H54 (cell line): Measurements from ENCODE around the gene PARP11.
"Not testable (repeated sequence)": the region's sequence is repeated elsewhere in the genome, so short reads cannot be mapped to it uniquely, and the experiment has no call there.

ENCODE experiments used
- DNase-seq: peaks from one replicate; pipeline ENCODE4 v3.0.0; 2011; ENCODE audit warnings: low spot score, mixed read lengths; ENCODE audit not compliant: insufficient read length
- FAIRE-seq: peaks from 3 replicates; lab custom pipeline; 2011; peaks lifted over from hg19 to GRCh38; lab: Jason Lieb, UNC
- POLR2A ChIP-seq: IDR thresholded peaks from 2 replicates; pipeline ENCODE4 v1.6.1; 2011; ENCODE audit warnings: low read depth, mild to moderate bottlenecking, low read length

PARP11 gene

DNA sequence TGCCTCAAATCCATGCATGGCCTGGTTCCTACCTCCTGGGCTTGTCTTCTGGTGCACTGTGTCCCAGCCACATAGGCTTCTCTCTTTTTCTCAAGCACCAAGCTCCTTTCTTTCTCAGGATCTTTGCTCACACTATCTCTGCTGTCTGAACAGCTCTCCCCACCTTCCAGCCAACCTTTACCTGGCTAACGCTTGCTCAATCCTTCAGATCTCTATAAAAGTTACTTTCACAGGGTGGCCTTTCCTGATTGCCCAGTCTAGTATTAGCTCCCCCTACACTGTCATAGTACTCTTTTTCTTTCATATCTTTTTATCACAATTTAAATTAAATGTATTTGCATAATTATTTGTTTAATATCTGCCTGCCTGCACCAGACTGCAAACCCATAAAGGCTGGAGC is 3.8 kb downstream of the PARP11 start:
- FAIRE-seq (no peak), DNase-seq (no peak)
- TF ChIP-seq POLR2A: no peak

DNA sequence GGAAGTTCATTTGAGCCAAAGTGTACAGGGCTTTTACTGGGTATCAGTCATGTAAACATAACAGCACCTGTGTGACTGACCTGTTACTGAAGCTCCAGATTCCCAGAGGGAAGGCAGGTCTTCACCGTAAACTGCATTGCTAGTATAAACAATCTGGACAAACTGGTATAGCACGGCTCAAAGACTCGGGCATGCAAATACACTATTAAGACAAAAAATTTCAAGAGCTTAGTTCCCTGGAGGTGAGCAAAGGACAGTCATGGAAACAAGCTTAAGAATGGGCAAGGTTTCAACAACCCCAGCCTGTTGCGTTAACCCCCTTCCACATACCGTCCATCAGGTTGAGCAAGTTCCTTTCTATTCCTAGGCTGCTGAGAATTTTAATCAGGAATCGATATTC is 9.4 kb downstream of the PARP11 start:
- no peak for TF ChIP-seq POLR2A
- no peak for FAIRE-seq
- DNase-seq: no peak

DNA sequence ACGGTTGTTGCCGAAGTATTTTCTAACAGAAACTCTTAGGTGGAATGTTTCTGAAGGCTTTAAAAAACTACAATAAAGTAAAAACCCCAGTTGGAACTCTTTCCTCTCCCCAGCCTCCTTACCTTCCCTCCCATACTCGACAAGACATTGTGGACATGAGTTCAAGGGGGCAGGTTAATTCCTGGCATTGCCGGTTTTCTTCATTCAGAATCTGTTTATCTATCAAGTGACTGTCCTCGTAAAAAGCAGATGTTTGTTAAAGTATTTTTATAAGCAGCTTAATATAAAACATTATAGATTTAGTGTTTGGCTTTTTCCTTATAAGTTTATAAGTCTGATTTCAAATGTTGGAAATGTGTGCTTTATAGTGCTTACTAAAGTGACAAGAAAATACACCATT is 30.7 kb downstream of the PARP11 start:
- no peak for DNase-seq
- TF ChIP-seq POLR2A: no peak
- no peak for FAIRE-seq

DNA sequence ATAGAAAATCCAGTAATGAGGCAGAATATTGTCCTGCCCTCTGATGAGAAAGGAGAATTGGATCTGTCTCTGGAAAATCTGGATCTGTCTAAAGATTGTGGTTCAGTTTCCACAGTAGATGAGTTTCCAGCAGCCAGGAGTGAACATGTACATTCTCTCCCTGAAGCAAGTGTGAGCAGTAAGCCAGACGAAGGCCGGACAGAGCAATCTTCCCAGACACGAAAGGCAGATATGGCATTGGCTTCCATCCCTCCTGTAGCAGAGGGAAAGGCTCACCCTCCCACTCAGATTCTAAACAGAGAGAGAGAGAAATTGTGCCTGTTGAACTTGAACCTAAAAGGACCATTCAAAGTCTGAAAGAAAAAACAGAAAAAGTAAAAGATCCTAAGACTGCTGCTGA is 31.4 kb downstream of the PARP11 start:
- no peak for FAIRE-seq

DNA sequence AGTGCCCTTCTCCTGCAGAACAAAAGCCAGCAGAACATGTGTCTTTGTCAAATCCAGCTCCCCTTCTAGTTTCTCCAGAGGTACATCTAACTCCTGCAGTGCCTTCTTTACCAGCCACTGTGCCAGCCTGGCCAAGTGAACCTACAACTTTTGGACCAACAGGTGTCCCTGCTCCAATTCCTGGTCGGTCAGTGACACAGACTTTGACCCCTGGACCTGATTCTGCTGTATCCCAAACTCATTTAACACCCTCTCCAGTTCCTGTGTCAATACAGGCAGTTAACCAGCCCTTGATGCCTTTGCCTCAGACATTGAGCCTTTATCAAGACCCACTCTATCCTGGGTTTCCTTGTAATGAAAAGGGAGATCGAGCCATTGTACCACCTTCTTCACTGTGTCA is 32.4 kb downstream of the PARP11 start:
- not testable (repeated sequence) for DNase-seq, FAIRE-seq

More for the DNA sequence above, 31.4 kb downstream of the PARP11 start:
- DNase-seq: no peak
- no peak for TF ChIP-seq POLR2A

DNA sequence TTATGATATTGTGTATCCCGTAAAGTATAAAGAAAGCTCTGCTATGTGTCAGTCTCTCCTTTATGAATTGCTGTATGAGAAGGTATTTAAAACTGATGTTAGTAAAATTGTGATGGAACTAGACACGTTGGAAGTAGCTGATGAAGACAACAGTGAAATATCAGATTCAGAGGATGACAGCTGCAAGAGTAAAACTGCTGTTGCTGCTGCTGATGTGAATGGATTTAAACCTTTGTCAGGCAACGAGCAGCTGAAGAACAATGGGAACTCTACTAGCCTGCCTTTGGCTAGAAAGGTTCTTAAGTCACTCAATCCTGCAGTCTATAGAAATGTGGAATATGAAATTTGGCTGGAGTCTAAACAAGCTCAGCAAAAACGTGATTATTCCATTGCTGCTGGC is 33.5 kb downstream of the PARP11 start:
- not testable (repeated sequence) for FAIRE-seq, DNase-seq

DNA sequence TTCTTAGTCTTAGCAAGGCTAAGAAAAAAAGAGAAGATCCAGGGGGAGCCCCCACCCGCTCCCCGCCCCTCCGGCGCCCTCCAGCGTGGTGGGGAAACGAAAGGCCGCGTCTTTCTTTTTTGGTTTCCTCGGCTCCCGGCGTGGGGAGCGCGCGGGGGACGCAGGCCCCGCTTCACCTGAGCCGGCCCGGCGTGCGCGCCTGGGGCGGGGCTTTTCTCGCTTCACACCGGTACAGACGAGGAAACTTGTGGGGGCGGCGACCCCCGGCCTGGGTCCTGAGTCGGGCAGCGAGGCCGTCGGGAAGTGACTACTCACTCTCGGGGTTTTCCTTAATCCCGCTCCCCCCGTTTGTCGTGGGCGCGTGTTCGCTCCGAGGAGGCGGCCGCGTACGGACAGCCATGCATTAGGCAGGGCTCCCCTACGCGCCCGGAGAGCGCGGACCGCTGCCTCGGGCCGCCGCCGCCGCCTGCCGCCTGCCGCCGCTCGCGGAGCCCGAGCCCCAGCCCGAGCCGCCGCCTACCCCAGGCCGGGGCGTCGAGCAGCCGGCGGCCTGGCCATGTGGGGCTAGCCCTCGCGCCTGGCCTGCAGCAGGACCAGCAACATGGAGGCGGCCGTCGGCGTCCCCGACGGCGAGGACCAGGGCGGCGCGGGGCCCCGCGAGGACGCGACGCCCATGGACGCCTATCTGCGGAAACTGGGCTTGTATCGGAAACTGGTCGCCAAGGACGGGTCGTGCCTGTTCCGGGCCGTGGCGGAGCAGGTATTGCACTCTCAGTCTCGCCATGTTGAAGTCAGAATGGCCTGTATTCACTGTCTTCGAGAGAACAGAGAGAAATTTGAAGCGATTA is 34.3 kb downstream of the PARP11 start:
- DNase-seq, FAIRE-seq: not testable (repeated sequence)

DNA sequence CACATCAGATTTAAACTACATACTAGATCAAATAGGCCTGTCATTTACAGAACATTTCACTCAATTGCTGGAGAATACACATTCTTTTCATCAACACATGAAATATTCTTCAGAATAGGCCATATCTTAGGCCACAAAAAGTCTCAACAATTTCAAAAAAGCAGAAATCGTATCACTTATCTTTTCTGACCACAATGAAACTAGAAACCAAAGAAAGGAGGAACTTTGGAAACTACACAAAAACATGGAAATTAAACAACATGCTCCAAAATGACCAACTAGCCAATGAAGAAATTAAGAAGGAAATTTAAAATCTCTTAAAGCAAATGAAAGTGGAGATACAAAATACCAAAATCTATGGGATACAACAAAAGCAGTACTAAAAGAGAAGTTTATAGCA is 35.1 kb downstream of the PARP11 start:
- FAIRE-seq (no peak), DNase-seq (no peak)
- TF ChIP-seq POLR2A: no peak

DNA sequence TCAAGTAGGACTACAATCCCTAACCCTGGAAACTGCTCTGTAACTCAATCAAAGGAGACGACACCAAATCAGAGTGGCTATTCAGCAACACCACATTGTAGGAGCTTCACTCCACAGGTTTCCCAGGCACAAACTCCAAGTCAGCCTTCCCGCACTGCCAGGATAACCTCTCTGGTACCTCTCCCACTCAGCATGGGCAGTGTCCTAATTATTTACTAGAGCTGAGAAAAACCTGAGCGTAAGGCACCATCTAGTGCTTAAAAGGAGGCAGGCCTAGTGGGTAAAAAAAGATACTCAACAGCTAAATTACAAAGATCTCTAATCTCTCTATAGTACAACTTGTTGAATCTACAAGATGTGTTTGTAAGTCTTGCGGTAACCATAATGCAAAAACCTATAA is 36.1 kb downstream of the PARP11 start:
- FAIRE-seq: no peak
- no peak for DNase-seq
- no peak for TF ChIP-seq POLR2A

DNA sequence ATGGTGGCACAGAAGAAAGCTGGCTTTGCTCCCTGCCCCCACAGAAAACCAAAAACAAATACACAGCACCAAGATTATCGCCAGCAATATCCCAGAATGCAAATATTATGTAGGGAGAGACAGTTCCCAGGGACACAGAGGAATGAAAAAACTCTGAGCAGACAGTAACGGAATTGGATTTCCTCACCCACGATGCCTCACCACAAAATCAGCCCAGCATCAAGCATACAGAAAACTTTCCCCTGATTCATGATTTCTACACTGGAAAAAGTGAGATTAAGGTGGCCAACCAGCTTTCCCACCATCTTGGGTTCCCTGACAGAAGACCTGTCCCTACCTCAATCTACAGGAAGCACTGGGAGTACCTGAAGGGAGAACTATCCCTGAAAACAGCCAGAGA is 36.6 kb downstream of the PARP11 start:
- DNase-seq (no peak), FAIRE-seq (no peak)
- no peak for TF ChIP-seq POLR2A

DNA sequence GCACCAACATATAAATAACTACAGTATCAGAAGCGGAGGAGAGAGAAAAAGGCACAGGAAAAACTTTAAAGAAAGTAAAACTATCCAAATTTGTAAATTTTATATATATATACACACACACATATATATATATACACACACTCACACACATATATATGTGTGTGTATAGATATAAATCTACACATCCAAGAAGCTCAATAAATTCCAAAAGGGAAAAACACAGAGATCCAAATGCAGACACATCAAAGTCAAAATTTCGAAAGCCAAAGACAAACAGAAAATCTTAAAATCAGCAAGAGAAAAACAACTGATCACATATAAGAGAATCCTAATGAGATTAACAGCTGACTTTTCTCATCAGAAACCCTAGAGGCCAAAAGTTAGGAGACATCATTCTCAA is 37.3 kb downstream of the PARP11 start:
- DNase-seq: no peak
- no peak for TF ChIP-seq POLR2A
- no peak for FAIRE-seq

DNA sequence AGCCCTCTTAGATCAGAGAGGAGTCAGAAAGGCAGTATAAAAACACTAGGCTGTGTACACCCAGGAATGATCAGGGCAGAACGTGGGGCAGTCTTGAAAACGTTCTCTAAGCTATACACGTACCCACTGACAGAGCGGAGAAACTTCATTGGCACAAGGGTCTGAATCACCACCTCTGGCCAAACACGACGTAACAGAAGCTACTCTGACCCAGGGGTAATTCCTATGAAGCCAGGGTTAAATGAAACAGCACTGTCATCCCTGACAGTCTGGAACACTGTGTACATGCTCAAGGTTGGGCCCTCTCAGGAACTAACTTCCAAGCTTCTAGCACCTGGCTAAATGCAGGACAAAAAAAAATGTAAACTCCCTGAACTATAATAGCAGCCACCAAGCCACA is 38.4 kb downstream of the PARP11 start:
- FAIRE-seq (no peak), DNase-seq (no peak)
- TF ChIP-seq POLR2A: no peak

DNA sequence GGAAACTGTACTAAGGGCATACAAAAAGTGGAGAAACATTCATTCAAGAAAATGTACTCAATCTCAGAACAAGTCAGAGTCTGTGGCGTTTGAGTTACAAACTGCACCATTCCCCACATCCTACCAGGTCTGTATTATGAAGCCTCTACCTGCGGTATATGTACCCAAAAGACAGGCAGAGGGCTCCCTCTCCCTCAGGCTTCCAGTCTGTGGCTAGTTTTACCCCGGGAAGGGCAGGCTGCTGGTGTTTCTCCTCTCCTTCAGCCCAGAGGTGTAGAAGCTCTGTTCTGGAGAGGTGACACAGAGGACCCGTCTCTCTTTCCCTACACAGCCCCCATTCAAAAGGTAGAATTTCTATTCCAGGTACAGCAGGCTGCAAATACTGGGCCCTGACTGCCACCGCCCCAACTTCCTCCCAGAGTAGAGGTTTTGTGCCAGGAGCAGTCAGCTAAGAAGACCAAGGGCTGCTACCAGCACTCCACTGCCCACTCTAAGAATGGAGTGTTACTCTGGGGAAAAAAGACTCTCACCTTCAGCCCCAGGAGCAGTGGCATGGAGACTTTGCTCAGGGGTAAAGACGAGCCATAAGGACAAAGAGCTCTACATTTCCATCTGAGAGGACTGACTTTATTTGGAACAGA is 39.4 kb downstream of the PARP11 start:
- DNase-seq (no peak), FAIRE-seq (no peak)
- no peak for TF ChIP-seq POLR2A

DNA sequence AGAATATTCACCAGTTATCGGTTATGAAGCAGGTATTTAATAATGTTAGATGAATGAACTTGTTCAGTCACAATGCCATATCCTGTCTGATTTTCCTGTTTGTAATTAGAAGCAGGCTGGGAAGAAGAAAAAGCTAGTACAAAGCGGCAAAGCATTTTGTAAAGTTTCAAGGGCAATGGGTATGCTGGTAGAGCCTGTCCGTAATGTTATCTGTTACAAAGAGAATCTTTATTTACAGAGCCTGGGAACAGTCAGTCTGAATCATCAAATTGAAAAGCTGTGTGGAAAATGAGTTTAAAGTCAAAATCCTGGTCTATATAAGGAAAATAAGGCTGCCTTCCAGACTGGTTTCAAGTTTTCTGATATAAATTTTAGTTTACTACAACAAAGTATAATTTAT is 40.5 kb downstream of the PARP11 start:
- DNase-seq (no peak), FAIRE-seq (no peak)
- TF ChIP-seq POLR2A: no peak

DNA sequence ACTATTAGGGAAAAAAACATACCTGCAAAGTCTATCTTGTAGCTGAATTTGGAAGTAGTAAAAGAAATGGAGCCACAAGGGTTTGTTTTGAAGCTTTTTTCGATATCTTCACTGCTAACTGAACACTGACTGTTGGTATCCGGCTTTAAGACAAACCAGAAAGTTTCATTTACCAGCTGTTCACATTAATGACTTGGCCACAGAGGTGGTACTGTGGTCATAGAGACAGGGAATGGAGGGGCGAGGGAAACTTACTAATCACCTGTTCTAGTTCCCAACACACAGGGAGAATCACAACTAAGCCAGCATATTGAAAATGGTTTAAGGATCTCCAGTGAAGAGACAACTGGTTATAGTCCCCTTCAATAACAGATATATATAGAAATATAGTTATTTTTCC is 44.3 kb downstream of the PARP11 start:
- FAIRE-seq: no peak

More for the DNA sequence above, 44.3 kb downstream of the PARP11 start:
- no peak for DNase-seq
- TF ChIP-seq POLR2A: no peak
